Measurements from ENCODE around the gene RBMS1. TPM values are rescaled to one million over a fixed set of nuclear protein-coding genes. Genes with fewer than 3 reads are reported as not detected.

Gene RBMS1
- total and polyA plus RNA-seq, 4 donors, result 7.9 to 23.5 (median 15.5) TPM

DNA sequence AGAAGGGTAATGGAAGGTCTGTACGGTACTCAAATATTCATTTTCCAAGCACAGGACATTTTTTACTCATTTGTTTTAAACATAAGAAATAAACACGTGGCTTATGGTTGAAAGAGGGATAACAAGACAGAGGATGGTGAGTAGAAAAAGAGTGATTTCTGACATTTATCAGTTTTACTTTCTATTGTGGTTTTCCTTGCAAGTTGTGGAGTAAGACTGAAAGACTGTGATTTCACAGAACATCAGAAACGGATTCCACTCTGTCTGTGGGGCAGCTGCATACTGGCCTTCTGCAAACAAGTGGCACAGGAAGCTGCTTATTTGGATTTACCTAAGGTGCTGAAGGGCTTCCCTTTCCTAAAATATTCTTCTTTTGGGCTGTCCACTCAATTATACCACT is 171.3 kb downstream of the RBMS1 start (continued):
- TF ChIP-seq GABPA (IDR thresholded peaks at IDR 0.05 in 1 of 2, conservative IDR thresholded peaks at IDR 0.05 in 1 of 2), result no peak

DNA sequence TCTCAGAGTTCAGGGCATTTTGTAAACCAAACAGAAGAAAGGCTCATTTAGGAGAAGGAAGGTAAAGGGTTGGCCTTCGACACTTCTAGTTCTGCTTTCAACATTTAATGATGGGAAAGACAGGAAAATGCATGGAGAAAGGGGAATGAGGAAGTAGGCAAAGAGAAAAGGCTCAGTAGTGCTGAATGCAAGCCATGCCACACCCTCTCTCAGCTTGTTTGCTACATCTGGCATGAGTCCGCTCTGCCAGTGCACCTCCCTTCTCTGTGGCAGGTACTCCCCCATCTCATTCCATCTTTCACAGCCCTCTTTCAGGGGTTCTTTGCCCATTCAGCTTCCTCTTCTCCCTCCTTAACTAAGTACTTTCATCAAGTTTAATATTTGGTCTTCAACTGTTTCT is 172.6 kb downstream of the RBMS1 start:
- Histone ChIP-seq H3K9ac (ENCODE audit: low read depth in 1 of 2, low read length in 2 of 2) (no peak overlapping the region), H3K27me3 (ENCODE audit: control insufficient read depth in 4 of 4, insufficient read depth in 4 of 4, low read length in 3 of 4) (no peaks in the 10 kb centered on the region), H3K27ac (ENCODE audit: low read depth in 1 of 2, low read length in 2 of 2) (no peak overlapping the region), H3K4me3 (ENCODE audit: low read depth in 1 of 3, low read length in 3 of 3) (no peak overlapping the region), H3K9me3 (ENCODE audit: control insufficient read depth in 4 of 4, low read length in 3 of 4) (no peaks in the 10 kb centered on the region), H3K36me3 (ENCODE audit: control insufficient read depth in 4 of 4, insufficient read depth in 3 of 4, low read depth in 1 of 4, low read length in 3 of 4) (no peaks in the 10 kb centered on the region), H3K4me1 (ENCODE audit: control insufficient read depth in 4 of 4, insufficient read depth in 4 of 4, low read length in 3 of 4) (peaks cover 1 to 6% (median 4%) of the 10 kb centered on the region in 4 donors)
- WGBS, result 81% methylated on average over 2 of the region's 2 CpGs
- DNase-seq (ENCODE audit: low spot score), result no peak
- no peak for TF ChIP-seq JUND (IDR thresholded peaks at IDR 0.05)
- TF ChIP-seq, protein P1, sequence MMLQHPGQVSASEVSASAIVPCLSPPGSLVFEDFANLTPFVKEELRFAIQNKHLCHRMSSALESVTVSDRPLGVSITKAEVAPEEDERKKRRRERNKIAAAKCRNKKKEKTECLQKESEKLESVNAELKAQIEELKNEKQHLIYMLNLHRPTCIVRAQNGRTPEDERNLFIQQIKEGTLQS (IDR thresholded peaks at IDR 0.05), result no peak
- TF ChIP-seq, protein P2, sequence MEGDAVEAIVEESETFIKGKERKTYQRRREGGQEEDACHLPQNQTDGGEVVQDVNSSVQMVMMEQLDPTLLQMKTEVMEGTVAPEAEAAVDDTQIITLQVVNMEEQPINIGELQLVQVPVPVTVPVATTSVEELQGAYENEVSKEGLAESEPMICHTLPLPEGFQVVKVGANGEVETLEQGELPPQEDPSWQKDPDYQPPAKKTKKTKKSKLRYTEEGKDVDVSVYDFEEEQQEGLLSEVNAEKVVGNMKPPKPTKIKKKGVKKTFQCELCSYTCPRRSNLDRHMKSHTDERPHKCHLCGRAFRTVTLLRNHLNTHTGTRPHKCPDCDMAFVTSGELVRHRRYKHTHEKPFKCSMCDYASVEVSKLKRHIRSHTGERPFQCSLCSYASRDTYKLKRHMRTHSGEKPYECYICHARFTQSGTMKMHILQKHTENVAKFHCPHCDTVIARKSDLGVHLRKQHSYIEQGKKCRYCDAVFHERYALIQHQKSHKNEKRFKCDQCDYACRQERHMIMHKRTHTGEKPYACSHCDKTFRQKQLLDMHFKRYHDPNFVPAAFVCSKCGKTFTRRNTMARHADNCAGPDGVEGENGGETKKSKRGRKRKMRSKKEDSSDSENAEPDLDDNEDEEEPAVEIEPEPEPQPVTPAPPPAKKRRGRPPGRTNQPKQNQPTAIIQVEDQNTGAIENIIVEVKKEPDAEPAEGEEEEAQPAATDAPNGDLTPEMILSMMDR (IDR thresholded peaks at IDR 0.05; ENCODE audit: low read depth, low read length, missing input control), result no peak
- no peak for TF ChIP-seq SP1 (IDR thresholded peaks at IDR 0.05)
- no peak for TF ChIP-seq FOXA1 (IDR thresholded peaks at IDR 0.05)
- TF ChIP-seq FOXA2 (IDR thresholded peaks at IDR 0.05), result no peak
- TF ChIP-seq NR2F2 (IDR thresholded peaks at IDR 0.05), result no peak

DNA sequence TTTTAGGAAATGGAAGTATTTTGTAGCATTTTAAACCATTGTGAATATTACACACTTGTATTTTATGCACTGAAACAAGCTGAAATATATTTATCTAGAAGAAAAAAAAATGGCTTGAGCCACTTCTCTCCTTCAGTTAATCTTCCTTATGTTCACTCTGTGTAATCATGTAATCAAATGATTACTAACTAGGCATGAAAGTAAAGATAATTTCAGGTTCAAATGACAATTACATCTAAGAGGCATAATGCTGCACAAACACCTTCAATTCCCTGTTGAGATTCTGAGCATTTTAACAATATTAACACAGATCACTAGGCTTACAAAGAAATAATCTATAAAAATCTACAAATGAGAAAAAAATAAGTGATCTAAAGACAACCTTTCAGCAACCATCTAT is 173.9 kb downstream of the RBMS1 start:
- Histone ChIP-seq H3K27me3 (ENCODE audit: control insufficient read depth in 4 of 4, insufficient read depth in 4 of 4, low read length in 3 of 4) (no peaks in the 10 kb centered on the region), H3K9me3 (ENCODE audit: control insufficient read depth in 4 of 4, low read length in 3 of 4) (no peaks in the 10 kb centered on the region), H3K4me1 (ENCODE audit: control insufficient read depth in 4 of 4, insufficient read depth in 4 of 4, low read length in 3 of 4) (peaks cover 0 to 2% (median under 1%) of the 10 kb centered on the region in 4 donors), H3K4me3 (ENCODE audit: low read depth in 1 of 3, low read length in 3 of 3) (no peak overlapping the region), H3K9ac (ENCODE audit: low read depth in 1 of 2, low read length in 2 of 2) (no peak overlapping the region), H3K27ac (ENCODE audit: low read depth in 1 of 2, low read length in 2 of 2) (no peak overlapping the region), H3K36me3 (ENCODE audit: control insufficient read depth in 4 of 4, insufficient read depth in 3 of 4, low read depth in 1 of 4, low read length in 3 of 4) (no peaks in the 10 kb centered on the region)
- DNase-seq (ENCODE audit: low spot score), result no peak
- TF ChIP-seq, protein P3, sequence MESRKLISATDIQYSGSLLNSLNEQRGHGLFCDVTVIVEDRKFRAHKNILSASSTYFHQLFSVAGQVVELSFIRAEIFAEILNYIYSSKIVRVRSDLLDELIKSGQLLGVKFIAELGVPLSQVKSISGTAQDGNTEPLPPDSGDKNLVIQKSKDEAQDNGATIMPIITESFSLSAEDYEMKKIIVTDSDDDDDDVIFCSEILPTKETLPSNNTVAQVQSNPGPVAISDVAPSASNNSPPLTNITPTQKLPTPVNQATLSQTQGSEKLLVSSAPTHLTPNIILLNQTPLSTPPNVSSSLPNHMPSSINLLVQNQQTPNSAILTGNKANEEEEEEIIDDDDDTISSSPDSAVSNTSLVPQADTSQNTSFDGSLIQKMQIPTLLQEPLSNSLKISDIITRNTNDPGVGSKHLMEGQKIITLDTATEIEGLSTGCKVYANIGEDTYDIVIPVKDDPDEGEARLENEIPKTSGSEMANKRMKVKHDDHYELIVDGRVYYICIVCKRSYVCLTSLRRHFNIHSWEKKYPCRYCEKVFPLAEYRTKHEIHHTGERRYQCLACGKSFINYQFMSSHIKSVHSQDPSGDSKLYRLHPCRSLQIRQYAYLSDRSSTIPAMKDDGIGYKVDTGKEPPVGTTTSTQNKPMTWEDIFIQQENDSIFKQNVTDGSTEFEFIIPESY (IDR thresholded peaks at IDR 0.05), result no peak
- TF ChIP-seq, protein P4, sequence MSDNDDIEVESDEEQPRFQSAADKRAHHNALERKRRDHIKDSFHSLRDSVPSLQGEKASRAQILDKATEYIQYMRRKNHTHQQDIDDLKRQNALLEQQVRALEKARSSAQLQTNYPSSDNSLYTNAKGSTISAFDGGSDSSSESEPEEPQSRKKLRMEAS (IDR thresholded peaks at IDR 0.05), result no peak
- TF ChIP-seq HNF4A (conservative IDR thresholded peaks at IDR 0.05) (no peak), FOXA1 (IDR thresholded peaks at IDR 0.05) (no peak), FOXA2 (IDR thresholded peaks at IDR 0.05) (no peak), SP1 (IDR thresholded peaks at IDR 0.05) (no peak), YY1 (IDR thresholded peaks at IDR 0.05) (no peak), RXRA (IDR thresholded peaks at IDR 0.05) (no peak), TAF1 (conservative IDR thresholded peaks at IDR 0.05) (no peak), EGR1 (IDR thresholded peaks at IDR 0.05; ENCODE audit: low read depth in 2 of 2) (no peak), RAD21 (IDR thresholded peaks at IDR 0.05) (no peak), HNF4G (IDR thresholded peaks at IDR 0.05) (no peak), GABPA (IDR thresholded peaks at IDR 0.05 in 1 of 2, conservative IDR thresholded peaks at IDR 0.05 in 1 of 2) (no peak)
- TF ChIP-seq, protein P5, sequence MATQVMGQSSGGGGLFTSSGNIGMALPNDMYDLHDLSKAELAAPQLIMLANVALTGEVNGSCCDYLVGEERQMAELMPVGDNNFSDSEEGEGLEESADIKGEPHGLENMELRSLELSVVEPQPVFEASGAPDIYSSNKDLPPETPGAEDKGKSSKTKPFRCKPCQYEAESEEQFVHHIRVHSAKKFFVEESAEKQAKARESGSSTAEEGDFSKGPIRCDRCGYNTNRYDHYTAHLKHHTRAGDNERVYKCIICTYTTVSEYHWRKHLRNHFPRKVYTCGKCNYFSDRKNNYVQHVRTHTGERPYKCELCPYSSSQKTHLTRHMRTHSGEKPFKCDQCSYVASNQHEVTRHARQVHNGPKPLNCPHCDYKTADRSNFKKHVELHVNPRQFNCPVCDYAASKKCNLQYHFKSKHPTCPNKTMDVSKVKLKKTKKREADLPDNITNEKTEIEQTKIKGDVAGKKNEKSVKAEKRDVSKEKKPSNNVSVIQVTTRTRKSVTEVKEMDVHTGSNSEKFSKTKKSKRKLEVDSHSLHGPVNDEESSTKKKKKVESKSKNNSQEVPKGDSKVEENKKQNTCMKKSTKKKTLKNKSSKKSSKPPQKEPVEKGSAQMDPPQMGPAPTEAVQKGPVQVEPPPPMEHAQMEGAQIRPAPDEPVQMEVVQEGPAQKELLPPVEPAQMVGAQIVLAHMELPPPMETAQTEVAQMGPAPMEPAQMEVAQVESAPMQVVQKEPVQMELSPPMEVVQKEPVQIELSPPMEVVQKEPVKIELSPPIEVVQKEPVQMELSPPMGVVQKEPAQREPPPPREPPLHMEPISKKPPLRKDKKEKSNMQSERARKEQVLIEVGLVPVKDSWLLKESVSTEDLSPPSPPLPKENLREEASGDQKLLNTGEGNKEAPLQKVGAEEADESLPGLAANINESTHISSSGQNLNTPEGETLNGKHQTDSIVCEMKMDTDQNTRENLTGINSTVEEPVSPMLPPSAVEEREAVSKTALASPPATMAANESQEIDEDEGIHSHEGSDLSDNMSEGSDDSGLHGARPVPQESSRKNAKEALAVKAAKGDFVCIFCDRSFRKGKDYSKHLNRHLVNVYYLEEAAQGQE (IDR thresholded peaks at IDR 0.05), result no peak
- TF ChIP-seq, protein P2 (IDR thresholded peaks at IDR 0.05; ENCODE audit: low read depth, low read length, missing input control), result no peak
